ENCODE results near the gene ZDHHC18.
A peak's percentile ranks its signal among the peaks of the same experiment; 100 is the strongest.

The ZDHHC18 gene

DNA sequence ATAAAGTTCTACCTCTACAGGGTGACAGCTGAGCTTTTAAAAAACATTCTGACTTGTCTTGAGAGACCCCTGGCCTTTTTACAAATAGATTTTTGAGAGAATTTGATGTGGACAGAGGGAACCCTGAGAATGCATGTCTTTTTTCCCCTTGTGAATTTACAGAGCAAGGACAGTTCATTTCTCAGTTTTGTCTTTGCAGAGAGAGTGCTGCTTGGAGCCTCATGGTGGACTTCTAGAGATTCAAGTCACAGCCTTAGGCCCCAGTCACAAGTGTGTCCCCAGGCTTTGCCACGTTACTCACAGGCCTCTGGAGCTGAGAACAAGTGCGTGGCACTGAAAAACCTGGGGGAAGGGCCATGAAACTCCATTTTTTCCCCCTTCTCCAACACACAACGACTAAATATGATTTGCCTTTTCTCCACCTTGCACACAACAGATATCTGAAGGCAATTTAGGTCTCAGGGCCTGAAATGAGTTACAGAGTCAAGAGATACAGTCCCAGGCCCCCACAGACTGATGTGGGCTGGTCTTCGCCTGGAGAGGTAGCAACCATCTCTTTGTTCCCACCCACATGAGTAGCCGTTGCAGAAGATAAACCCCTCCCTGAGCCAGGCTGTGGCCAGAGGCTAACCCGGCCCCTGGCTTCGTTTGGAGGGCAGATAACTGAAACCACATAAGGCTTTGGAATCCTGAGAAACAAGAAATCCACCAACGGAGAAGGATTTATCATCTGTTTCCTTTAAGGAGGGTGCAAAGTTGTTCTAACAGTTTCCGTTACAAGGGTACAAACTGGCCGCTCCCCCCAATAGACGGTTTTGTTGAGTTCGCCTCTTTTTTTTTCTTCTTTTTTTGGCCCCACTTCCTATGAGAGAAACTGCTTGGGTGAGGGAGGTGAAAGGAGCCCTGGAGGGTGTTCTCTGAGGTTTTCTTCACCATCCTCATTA is 39.8 kb upstream of the ZDHHC18 start:
- FAIRE-seq, result peak; percentile 66
- peak; percentile 40 for DNase-seq (ENCODE audit: insufficient read length)
- TF ChIP-seq POLR2A (IDR thresholded peaks at IDR 0.05; ENCODE audit: low read depth, low read length), result peak; percentile 44; the same call in 1 of the 2 replicates
- TF ChIP-seq POLR2AphosphoS5 (IDR thresholded peaks at IDR 0.05; ENCODE audit: low read depth, low read length), result peak; percentile 42; the same call in 1 of the 2 replicates
- TF ChIP-seq TAF1 (IDR thresholded peaks at IDR 0.05; ENCODE audit: borderline replicate concordance, low read depth, low read length), result no peak

DNA sequence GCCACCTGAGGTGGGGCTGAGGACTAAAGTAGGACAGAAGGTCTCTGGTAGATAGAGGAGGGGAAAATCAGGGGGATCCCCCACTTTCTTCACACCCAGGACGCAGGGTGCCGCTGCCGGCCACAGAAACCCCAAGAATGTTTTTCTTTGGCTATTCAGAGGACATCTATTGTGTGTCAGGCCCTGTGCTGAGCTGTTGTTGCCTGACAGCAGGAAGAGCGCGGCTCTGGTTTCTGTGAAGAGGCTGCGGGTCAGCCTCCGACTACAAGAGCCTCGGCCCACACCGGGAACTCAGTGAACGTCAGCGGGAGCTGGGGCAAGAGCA is 39.1 kb upstream of the ZDHHC18 start:
- FAIRE-seq (no peak), DNase-seq (ENCODE audit: insufficient read length) (peak; percentile 55)
- TF ChIP-seq POLR2AphosphoS5 (IDR thresholded peaks at IDR 0.05; ENCODE audit: low read depth, low read length) (no peak), TAF1 (IDR thresholded peaks at IDR 0.05; ENCODE audit: borderline replicate concordance, low read depth, low read length) (0 out of 2 replicates have a peak, but pooled peaks have one; percentile 52), POLR2A (IDR thresholded peaks at IDR 0.05; ENCODE audit: low read depth, low read length) (no peak)

DNA sequence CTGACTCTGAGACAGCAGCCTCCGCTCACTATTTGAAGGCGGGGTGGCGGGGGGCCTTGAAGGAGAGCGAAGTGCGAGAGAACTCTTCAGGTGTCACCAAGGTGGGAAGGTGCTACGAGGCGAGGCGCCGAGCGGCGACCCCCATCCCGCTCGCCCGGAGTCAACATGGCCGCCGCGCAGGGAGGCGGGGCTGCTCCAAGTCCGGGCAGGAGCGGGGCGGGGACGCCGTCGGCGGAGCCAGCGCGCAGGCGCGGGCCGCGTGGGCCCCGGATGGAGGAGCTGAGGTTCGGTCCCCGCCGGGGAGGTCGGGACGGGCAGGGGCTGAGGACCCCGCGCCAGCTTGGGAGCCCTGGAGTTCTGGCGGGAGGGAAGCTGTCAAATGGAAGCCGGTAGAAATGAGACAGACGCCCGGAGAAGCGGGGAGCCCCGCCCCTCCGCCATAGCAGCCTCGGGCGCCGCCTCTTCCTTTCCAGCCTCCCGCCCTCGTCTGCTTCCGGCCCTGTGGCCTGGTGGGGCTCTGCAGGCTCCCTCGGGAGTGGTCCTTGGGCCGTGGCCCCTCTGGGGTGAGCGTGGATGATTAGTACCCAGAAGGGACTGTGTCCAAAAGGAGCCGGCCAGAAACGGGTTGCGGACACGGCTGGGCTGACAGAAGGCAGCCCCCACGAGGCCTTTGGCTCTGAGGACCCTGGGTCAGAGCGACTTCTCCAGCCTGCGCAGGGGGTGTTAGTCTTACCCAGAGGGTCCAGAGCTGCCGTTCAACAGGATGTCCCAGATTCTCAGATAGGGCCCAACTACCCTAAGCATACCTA is 38.6 kb upstream of the ZDHHC18 start, which contains the start of gene PIGV:
TSS of gene PIGV (plus strand) at position 245 of the 809 bp plus-strand sequence. CDS start 2,866 bp downstream, outside the sequence.
- FAIRE-seq (peak; percentile 93), DNase-seq (ENCODE audit: insufficient read length) (peak; percentile 81)
- TF ChIP-seq POLR2AphosphoS5 (IDR thresholded peaks at IDR 0.05; ENCODE audit: low read depth, low read length) (peak; percentile 80), TAF1 (IDR thresholded peaks at IDR 0.05; ENCODE audit: borderline replicate concordance, low read depth, low read length) (peak; percentile 23; the same call in 1 of the 2 replicates), POLR2A (IDR thresholded peaks at IDR 0.05; ENCODE audit: low read depth, low read length) (peak; percentile 80)

DNA sequence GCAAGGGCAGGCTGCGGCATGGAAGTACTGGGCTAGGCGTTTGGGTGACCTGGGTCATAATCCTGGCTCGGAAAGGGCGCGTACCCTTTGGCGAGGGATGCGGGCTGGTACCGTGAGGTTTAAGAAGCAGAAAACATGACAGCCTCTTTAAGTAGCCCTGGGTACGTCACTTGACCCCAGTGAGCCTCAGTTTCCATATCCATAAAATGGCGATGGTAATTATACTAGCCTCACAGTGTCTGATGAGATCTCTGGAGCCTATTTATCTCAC is 38.0 kb upstream of the ZDHHC18 start:
- DNase-seq (ENCODE audit: insufficient read length) (no peak), FAIRE-seq (no peak)
- TF ChIP-seq TAF1 (IDR thresholded peaks at IDR 0.05; ENCODE audit: borderline replicate concordance, low read depth, low read length), result no peak
- TF ChIP-seq POLR2A (IDR thresholded peaks at IDR 0.05; ENCODE audit: low read depth, low read length), result no peak
- 0 out of 2 replicates have a peak, but pooled peaks have one; percentile 16 for TF ChIP-seq POLR2AphosphoS5 (IDR thresholded peaks at IDR 0.05; ENCODE audit: low read depth, low read length)

DNA sequence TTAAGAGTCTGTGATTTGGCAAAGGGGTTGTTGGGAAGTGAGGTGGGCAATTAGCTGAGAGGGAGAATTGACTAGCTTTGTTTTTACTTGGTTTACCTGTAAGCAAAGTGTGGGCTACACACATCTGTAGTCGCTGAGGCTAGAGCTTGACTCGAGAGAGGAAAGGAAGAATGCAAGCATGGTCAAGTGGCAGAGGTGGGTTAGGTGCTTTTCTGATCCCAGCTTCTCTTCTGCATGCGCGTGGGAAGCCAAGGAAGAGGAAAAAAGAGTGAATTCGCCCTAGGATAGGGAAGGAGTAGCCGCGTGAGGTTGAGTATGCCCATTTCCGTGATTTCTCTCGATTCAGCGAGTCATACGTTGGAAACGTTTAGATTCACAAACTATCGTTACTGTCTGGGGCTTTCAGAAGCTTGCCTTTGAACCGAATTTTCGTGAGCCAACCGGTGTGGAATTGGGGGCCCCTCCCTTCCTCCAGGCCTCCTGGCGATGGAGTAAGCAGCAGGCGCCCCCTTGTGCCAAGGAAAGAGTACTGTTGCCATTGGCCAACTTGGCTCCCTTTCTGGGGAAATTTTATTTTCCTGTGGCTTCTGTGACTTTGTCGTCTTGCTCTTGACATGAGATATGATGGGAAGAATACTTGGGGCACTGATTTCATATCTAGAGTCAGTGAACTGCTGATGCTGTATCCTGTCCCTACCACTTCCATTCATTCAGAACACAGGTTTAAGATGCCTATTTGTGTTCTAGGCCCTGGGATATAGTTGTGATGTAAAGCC is 37.5 kb upstream of the ZDHHC18 start:
- TF ChIP-seq POLR2A (IDR thresholded peaks at IDR 0.05; ENCODE audit: low read depth, low read length), result peak; percentile 57; the same call in 1 of the 2 replicates
- TF ChIP-seq TAF1 (IDR thresholded peaks at IDR 0.05; ENCODE audit: borderline replicate concordance, low read depth, low read length), result no peak
- TF ChIP-seq POLR2AphosphoS5 (IDR thresholded peaks at IDR 0.05; ENCODE audit: low read depth, low read length), result 0 out of 2 replicates have a peak, but pooled peaks have one; percentile 60
- FAIRE-seq, result peak; percentile 91
- peak; percentile 59 for DNase-seq (ENCODE audit: insufficient read length)

DNA sequence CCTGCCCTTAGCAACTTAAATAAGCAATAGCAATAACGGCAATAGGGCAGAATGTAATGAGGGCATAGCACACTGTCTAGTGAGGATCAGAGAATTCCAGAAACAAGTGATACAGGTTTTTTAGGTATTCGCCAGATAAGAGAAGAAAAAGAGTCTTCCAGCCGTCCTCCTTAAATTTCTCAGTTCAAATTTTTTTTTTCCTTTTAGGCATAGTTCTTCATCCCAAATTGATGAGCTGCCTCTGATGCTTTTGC is 36.9 kb upstream of the ZDHHC18 start:
- FAIRE-seq (no peak), DNase-seq (ENCODE audit: insufficient read length) (no peak)
- no peak for TF ChIP-seq POLR2A (IDR thresholded peaks at IDR 0.05; ENCODE audit: low read depth, low read length)
- TF ChIP-seq POLR2AphosphoS5 (IDR thresholded peaks at IDR 0.05; ENCODE audit: low read depth, low read length), result no peak
- TF ChIP-seq TAF1 (IDR thresholded peaks at IDR 0.05; ENCODE audit: borderline replicate concordance, low read depth, low read length), result no peak

DNA sequence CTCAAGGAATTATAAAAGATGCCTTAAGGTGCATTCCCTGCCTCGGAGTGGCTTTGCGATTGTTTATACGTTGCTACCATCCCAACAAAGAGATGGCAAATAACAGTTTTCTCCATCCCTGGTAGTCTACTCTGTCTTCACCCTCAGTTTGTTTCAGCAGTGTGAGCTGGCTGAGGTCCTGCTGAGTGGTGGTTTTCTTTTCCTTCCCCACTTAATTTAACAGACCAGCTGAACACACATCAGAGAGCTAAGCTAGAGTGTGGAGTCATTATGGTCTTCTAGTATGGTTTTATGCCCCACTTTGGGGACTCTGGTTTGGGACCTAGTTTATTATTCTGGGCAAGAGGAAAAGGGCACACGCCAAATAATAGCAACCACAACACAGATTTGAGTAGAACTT is 36.6 kb upstream of the ZDHHC18 start:
- no peak for TF ChIP-seq TAF1 (IDR thresholded peaks at IDR 0.05; ENCODE audit: borderline replicate concordance, low read depth, low read length)
- FAIRE-seq (no peak), DNase-seq (ENCODE audit: insufficient read length) (no peak)

DNA sequence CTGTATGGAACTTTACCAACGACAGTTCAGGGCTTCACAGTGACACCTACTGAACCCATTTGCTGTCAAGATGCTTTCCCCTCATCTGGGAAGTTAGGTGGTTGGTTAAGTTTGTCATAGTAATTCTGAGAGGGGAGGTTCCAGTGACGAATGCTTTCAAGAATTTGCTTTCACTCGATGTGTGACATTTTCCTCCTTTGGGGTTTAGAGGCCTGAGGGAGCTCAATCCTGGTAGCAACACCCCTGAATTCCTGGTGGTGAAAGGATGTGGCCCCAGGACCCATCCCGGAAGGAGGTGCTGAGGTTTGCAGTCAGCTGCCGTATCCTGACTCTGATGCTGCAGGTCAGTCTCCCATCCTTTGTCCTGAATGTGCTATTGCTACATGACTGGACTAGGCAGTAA is 35.9 kb upstream of the ZDHHC18 start:
- no peak for TF ChIP-seq POLR2AphosphoS5 (IDR thresholded peaks at IDR 0.05; ENCODE audit: low read depth, low read length)
- no peak for TF ChIP-seq POLR2A (IDR thresholded peaks at IDR 0.05; ENCODE audit: low read depth, low read length)
- no peak for TF ChIP-seq TAF1 (IDR thresholded peaks at IDR 0.05; ENCODE audit: borderline replicate concordance, low read depth, low read length)
- peak; percentile 89 for FAIRE-seq
- DNase-seq (ENCODE audit: insufficient read length), result no peak

DNA sequence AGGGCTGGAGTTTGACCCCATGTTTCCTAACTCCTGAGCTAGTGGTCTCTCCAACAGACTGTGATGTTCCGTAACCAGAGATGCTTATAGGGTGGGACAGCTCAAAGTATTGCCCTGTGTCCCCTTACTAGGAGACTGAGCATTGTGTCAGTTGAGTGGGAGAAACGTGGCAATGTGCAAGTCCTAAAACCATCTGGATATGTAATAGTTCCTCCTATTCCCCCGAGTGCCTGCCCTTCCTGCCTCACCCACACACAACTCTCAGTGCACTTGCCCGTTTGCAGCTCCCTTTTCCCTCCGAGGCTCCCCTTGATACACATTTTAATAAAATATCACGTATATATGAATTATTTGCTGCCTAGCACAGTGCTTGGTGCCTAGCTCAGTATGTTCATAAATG is 35.3 kb upstream of the ZDHHC18 start:
- DNase-seq (ENCODE audit: insufficient read length) (no peak), FAIRE-seq (no peak)
- TF ChIP-seq TAF1 (IDR thresholded peaks at IDR 0.05; ENCODE audit: borderline replicate concordance, low read depth, low read length) (no peak), POLR2AphosphoS5 (IDR thresholded peaks at IDR 0.05; ENCODE audit: low read depth, low read length) (no peak), POLR2A (IDR thresholded peaks at IDR 0.05; ENCODE audit: low read depth, low read length) (no peak)

DNA sequence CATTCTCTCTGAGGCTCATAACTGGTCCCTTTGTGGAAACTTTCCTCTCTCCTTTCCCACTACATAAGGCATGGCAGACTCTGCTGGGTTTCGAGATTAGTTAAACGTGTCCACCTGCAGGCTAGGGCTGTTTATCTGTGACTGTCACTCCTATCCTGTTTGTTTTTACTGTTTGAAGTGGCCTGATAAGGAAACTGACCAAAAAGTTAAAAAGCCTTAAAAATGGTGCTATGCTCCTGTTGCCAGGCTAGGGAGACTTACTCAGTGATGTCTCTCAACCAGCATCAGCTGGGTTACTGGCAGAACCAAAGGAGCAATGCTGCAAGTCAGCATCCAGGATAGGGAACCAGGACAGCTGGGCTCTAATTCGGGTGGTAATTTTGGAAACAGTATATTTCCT is 34.9 kb upstream of the ZDHHC18 start:
- FAIRE-seq, result no peak
- DNase-seq (ENCODE audit: insufficient read length), result no peak
- no peak for TF ChIP-seq POLR2AphosphoS5 (IDR thresholded peaks at IDR 0.05; ENCODE audit: low read depth, low read length)
- no peak for TF ChIP-seq POLR2A (IDR thresholded peaks at IDR 0.05; ENCODE audit: low read depth, low read length)
- no peak for TF ChIP-seq TAF1 (IDR thresholded peaks at IDR 0.05; ENCODE audit: borderline replicate concordance, low read depth, low read length)

DNA sequence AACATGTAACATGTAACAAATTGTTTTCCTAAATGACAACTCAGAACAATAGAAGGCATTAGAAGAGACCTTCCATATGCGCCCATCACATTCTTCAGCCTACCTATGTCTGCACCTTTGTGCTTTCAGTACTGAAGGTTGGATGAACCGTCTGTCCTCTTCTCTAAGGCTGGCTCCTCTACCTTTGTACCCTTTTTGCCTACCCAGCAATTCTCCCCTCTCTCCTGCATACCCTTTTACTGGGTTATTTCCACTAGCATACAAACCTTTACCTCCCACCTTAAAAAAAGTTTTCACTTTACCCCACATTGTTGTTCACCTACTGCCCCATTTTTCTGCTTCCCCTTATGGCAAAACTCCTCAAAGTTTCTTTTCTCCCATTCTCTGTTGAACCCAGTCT is 33.6 kb upstream of the ZDHHC18 start:
- TF ChIP-seq TAF1 (IDR thresholded peaks at IDR 0.05; ENCODE audit: borderline replicate concordance, low read depth, low read length) (no peak), POLR2A (IDR thresholded peaks at IDR 0.05; ENCODE audit: low read depth, low read length) (no peak), POLR2AphosphoS5 (IDR thresholded peaks at IDR 0.05; ENCODE audit: low read depth, low read length) (no peak)
- no peak for DNase-seq (ENCODE audit: insufficient read length)
- FAIRE-seq, result no peak
